ENCODE measurements around the gene PRUNE2. TPM values are rescaled to one million over a fixed set of nuclear protein-coding genes. Genes with fewer than 3 reads are reported as not detected.

The PRUNE2 gene
- total RNA-seq, 1 donor from 2014 or later: 3.1 TPM

GRCh38 chr9:76690973-76691370 is 214.9 kb downstream of the PRUNE2 start:
- peaks cover 7% of the 10 kb centered on the region for H3K4me1 ChIP-seq

GRCh38 chr9:76690246-76690972 is 215.5 kb downstream of the PRUNE2 start:
- H3K4me1 ChIP-seq: peaks cover 7% of the 10 kb centered on the region
- H3K27me3 ChIP-seq (ENCODE audit: low read depth): peaks cover 78% of the 10 kb centered on the region
- DNase-seq: no peak
- H3K27ac ChIP-seq (replicated peaks): no peak overlapping the region
- no peak overlapping the region for H3K4me3 ChIP-seq
- H3K36me3 ChIP-seq: no peaks in the 10 kb centered on the region
- H3K9me3 ChIP-seq (replicated peaks): no peaks in the 10 kb centered on the region
- intact Hi-C loops (cut with micrococcal nuclease): no loop called here
- no peak for TF ChIP-seq CTCF (IDR thresholded peaks at IDR 0.05; ENCODE audit: borderline replicate concordance)

More at GRCh38 chr9:76690973-76691370, 214.9 kb downstream of the PRUNE2 start:
- no peak for DNase-seq
- Histone ChIP-seq H3K36me3 (no peaks in the 10 kb centered on the region), H3K27ac (replicated peaks) (no peak overlapping the region), H3K27me3 (ENCODE audit: low read depth) (peaks cover 83% of the 10 kb centered on the region), H3K4me3 (no peak overlapping the region), H3K9me3 (replicated peaks) (no peaks in the 10 kb centered on the region)
- no peak for TF ChIP-seq CTCF (IDR thresholded peaks at IDR 0.05; ENCODE audit: borderline replicate concordance)
- intact Hi-C loops (cut with micrococcal nuclease): no loop called here

- no peak for TF ChIP-seq CTCF (IDR thresholded peaks at IDR 0.05; ENCODE audit: borderline replicate concordance)
- DNase-seq: no peak
- Histone ChIP-seq H3K36me3 (no peaks in the 10 kb centered on the region), H3K9me3 (replicated peaks) (no peaks in the 10 kb centered on the region), H3K27ac (replicated peaks) (no peak overlapping the region), H3K27me3 (ENCODE audit: low read depth) (peaks cover 61% of the 10 kb centered on the region), H3K4me1 (peaks cover 7% of the 10 kb centered on the region), H3K4me3 (no peak overlapping the region)
- intact Hi-C loops (cut with micrococcal nuclease): no loop called here
Measured at GRCh38 chr9:76688471-76689238, 217.3 kb downstream of the PRUNE2 start.

- TF ChIP-seq CTCF (IDR thresholded peaks at IDR 0.05; ENCODE audit: borderline replicate concordance): no peak
- intact Hi-C loops (cut with micrococcal nuclease): no loop called here
- Histone ChIP-seq H3K4me3 (no peak overlapping the region), H3K36me3 (no peaks in the 10 kb centered on the region), H3K27ac (replicated peaks) (no peak overlapping the region), H3K4me1 (peaks cover 7% of the 10 kb centered on the region), H3K27me3 (ENCODE audit: low read depth) (peaks cover 54% of the 10 kb centered on the region), H3K9me3 (replicated peaks) (no peaks in the 10 kb centered on the region)
- DNase-seq: no peak
Measured at GRCh38 chr9:76687861-76688391, 218.0 kb downstream of the PRUNE2 start.

- TF ChIP-seq CTCF (IDR thresholded peaks at IDR 0.05; ENCODE audit: borderline replicate concordance): no peak
- peaks cover 1% of the 10 kb centered on the region for H3K4me1 ChIP-seq
- DNase-seq: no peak
- H3K27ac ChIP-seq (replicated peaks): no peak overlapping the region
- no peak overlapping the region for H3K4me3 ChIP-seq
- no peaks in the 10 kb centered on the region for H3K36me3 ChIP-seq
- no peaks in the 10 kb centered on the region for H3K9me3 ChIP-seq (replicated peaks)
- intact Hi-C loops (cut with micrococcal nuclease): no loop called here
- H3K27me3 ChIP-seq (ENCODE audit: low read depth): peaks cover 42% of the 10 kb centered on the region
Measured at GRCh38 chr9:76686756-76687155, 219.2 kb downstream of the PRUNE2 start.
